Stimulated activated CD8-positive, alpha-beta memory T cell treated with anti-CD3 and anti-CD28 coated beads, Interleukin-4, amount 100 ng/mL, for 24 hours (primary cell): ENCODE measurements around the gene MBP.

Source experiments
- DNase-seq: peaks from one replicate; pipeline ENCODE4 v3.0.0-alpha.2; 2020; ENCODE audit warnings: low read depth

The MBP gene

DNA sequence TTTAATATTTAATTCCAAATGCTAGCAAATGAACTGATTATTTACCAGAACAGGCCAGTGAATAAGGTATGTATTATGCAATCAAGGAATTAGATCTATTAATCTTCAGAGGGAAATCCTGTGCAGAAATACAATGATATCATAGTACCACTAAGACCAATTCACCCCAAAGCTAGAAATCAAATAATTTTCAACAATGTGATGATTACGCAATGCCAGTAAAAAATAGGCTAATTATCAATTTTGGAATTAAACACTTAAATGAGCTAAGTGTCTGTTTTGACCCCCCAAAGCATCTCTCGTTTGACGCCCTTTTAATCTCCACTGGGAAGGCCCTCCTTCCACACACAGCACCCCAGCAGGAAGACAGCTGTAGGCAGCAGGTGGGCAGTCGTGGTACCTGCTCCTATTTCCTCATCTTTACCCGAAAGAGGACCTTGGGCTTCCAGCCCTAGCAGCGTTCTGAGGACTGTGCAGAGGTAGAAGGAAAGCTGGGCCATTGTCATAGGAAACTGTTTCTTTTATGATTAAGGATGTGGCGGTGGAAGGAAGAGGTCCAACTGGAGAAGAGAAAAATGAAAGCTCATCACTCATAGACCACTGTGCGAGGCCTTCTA is 84.7 kb downstream of the MBP start:
- no peak for DNase-seq

DNA sequence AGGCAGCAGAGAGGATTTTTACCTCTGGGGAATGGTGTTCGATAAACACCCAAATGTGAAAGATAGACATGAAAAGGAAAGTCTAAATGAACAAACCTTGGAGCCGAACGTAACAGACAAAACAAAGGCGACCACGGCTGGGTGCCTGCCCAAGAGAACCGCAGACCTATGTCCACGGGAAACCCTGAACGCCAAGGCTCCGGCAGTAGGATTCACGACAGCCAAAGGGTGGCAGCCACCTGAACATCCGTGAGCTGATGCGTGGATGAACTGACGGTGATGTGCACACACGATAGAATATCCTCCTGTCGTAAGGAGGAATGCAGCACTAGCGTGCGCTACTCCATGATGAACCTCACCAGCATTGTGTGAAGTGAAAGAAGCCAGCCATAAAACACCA is 85.6 kb downstream of the MBP start:
- DNase-seq = no peak

DNA sequence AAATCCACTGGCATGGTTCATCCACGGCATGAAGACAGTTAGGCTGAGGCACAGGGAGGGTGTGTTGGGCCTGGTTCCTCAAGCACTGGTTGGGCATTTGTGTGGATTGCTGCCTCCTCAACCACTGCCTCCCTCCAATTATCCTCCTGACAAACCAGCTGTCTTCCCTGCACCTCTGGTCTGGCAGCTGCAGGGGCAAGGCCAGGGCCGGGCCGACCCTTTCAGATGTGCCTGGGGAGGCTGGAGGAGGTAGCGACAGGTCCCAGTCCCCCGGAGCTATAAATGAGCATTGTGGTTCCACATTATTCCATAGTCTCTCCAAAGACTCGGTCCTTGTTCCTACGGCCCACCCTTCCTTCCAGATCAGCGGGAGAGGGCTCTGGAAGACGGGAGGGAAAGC is 86.2 kb downstream of the MBP start:
- DNase-seq = no peak

GRCh38 chr18:77045677-77046076 is 86.9 kb downstream of the MBP start:
- DNase-seq = no peak

DNA sequence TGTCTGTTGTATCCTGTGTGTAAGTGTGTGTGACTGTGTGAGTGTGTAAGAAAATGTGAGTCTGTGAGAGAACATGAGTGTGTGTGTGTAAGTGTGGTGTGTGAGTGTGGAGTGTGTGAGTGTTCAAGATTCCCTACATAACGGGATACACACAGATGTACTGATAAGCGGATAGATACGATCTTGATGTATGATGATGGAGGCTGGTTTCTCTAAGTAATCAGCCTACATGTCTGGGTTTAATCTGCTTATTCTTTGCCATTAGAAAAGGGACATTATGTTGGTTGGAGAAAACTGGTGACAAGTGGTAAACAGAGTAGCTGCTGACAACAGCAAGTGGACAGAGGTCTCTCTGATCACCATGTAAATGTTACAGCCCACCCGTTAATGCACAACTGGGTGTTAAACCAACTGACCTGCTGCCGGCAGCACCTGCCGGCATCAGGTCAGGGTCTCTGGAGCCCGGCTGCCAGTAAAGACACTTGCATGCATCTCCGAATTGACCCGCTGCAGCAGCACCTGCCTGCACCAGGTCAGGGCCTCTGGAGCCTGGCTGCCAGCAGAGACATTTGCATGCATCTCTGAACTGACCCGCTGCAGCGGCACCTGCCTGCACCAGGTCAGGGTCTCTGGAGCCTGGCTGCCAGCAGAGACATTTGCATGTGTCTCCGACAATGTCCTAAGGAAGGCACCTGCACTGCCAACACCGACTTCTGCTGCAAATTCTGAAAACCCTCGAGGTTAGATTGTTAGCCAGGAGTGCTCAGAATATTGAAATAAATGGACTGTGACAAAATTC is 87.5 kb downstream of the MBP start:
- no peak for DNase-seq

GRCh38 chr18:77043541-77044280 is 88.9 kb downstream of the MBP start:
- DNase-seq = no peak

DNA sequence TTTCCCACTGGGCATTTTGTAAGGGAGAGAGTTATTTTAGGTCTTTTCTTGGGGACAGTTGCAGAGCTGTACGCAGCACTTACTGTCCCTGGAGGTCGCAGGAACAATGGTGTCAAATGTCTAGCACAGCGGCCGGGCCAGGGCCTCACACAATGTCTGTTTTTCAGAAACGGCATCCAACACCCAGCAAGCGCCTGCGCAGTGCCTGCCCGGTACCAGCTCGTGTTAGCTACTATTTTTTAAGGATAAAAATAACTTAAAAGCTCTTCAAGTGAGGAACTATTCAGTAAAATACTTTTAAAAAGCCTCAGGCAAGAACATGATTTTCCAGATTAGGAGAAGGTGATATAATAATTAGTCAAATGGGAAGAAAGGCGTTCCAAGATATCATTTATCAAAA is 90.0 kb downstream of the MBP start:
- no peak for DNase-seq

DNA sequence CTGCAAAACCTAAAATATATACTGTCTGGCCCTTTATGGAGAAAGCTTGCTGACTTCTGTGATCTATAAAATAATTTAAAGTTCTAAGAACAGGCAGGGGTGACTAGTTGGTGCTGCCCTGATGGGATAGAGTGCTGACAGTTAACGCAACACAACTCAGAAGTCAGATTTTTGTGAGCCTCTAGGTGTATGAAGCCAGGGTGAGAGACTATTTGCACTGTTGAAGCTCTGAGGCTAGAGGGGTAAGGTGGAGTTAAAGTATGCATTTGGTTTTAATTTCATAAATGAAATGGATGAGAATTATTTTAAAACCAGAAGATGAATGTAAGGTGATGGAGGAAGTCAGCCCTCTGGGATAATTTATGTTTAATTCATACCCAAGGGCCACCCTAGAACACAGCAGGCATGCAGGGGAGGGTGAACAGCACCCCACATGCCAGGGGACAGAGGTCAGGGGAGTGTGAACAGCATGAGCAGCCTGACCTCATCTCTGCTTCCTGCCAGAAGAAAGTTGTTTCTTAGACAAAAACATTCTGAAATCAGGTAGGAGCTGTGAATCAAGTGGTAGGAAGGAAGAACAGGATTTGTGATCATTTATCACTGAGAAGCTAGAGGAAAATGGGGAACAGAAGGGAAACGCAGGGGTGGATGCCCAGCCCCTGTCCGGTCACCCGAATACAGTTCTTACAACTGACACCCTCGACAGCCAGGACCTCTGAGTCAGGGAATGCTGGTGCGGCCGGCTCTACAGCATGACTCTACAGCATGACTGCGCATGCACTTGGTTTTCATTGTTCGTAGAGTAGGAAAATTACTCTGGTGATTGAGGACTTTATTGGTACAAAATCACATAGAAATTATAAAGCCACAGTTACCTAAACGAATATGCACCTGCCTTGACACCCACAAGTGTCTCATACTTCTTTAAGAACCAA is 93.1 kb downstream of the MBP start:
- DNase-seq = no peak

DNA sequence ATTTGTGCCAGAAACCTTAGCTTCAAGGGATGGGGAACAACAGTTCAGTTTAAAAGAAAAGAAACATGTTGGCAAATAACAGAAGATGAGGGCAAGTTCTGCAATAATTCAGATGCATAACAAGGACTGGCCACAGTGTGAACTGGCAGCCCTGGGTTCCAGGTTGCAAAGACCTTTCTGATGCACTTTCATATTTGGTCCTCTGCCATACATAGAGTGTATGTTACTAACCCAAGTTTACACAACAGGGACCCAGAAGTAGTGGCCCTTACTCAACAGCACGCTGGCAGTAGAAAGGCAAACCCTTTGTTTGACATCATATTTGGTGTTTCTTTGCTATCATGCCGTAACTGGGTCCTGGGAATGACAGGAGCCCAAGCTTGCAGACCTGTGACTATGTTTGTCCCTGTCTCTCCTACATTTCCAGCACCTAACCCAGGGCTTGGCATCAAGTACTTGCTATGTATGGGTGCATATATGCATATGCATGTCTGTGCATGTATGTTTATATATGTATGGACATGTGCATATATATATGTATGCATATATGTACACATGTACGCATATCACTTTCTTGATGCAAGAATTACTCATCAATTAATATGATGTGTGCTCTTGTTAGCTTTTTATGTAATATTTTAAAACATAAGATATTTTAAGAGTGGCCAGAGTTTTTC is 94.3 kb downstream of the MBP start:
- no peak for DNase-seq

- no peak for DNase-seq
These were observed 95.0 kb downstream of the MBP start for GRCh38 chr18:77037567-77037966.

DNA sequence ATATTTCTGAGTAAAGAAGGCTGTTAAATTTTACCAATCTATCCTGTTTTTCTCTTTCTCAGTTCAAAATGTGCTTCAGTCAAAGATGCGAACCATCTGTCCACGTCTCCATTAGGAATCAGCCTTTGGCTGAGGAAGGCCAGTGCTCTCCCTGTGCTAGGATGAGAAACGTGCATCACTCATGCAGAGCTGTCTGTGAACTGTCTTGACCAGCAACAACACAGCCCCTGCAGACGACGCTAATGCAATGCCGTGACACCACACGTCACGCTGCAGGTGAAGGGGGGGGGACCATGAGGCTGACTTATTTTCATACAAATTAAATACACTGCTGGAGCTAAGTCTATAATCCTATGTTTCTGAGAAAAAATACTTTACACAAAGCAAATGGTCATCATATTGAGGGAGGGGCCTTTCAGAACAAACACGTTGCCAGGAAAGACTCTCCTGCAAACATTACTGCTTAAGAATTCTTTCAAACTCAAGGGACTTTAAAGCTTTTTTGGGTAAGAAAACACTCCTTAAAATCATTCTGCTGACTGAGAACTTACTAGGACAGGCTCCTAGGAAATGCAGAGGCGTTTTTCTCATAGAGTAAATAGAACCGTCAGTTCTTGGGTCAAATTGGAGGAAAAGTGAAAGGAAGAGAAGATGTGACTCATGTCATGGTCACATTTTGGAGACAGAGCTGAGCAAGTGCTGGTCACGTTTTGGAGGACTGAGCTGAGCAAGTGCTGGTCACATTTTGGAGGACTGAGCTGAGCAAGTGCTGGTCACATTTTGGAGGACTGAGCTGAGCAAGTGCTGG is 97.0 kb downstream of the MBP start:
- DNase-seq = no peak

- no peak for DNase-seq
These were observed 99.0 kb downstream of the MBP start for GRCh38 chr18:77033575-77033974.

GRCh38 chr18:77032181-77032701 is 100.3 kb downstream of the MBP start:
- DNase-seq = no peak

DNA sequence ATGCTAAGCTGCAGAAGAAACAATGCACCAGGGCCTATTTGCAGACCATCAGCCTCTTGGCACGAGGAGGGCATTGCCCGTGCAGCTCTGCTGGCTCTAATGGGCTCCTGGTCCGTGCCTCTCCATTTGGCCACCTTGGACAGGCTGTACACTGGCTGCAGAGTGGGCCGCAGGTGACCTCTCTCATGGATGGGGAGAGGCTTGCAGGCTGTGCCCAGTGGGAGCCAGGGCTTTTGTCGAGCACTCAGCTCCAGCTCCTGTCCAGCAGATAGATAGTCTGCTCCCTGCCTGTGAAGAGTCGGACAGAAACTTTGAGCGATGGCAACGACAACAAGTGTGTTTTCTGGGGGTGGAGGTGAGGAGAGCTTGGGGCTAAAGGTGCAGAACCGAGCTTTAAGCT is 100.9 kb downstream of the MBP start:
- no peak for DNase-seq

DNA sequence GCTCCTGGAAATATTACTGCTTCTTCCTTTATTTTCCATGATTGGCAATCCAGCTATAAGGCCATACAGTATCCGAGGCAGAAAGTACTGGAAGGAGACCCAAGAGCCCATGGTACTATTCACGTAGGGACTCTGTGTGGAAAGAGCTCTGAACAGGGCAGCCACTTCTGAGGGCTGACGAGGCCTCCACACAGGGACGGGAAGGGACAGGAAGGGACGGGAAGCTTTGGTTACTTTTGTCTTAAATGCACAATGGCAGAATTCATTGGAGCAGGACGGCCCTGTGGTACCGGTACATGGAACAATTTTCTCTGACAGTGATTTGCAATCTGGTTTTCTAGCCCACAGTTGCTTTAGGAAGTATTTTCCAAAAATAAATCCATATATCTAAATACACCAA is 102.4 kb downstream of the MBP start:
- no peak for DNase-seq

GRCh38 chr18:77025831-77026363 is 106.7 kb downstream of the MBP start:
- DNase-seq = no peak

DNA sequence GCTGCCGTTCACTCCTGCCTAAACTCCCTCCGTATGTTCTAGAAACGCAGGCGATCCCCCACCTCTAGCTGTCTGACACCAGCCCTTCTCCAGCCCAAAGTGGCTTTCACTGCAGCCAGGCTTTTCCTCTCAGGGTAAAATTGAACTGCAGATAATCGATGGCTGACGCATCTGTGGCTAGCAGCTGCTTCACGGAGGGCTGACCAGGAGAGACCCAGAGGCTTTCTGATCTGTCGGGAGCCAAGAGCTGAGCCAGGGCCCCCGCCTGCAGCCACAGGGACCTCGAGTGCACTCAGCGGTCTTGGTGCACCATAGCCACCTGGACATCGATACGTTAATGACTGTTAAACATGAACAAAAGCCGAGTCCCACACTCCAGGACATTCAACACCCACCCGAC is 107.5 kb downstream of the MBP start:
- DNase-seq = no peak

- DNase-seq = no peak
These were observed 108.1 kb downstream of the MBP start for GRCh38 chr18:77024476-77024875.

GRCh38 chr18:77023102-77023782 is 109.3 kb downstream of the MBP start:
- no peak for DNase-seq

DNA sequence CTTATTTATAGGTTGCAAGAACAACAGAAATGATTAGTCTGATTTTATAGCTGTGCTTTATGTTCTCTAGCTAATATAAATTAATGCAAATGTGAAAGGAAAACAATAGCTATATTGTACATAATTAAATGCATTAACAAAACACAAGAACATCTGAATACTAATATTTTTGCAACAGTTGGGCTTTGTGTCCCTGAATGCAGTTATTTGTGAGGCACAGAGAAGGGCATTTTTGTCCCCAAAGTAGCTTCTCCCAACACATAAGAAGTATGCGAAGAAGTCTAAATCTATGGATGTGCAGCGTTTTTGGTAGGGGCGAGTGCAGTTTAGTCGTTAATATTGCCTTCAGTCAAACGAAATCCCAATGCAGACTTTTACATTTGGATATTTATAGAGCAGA is 110.0 kb downstream of the MBP start:
- DNase-seq = no peak
